Panc1 (cell line): ENCODE data around the gene HTT. TPM values are rescaled to one million over a fixed set of nuclear protein-coding genes. Genes with fewer than 3 reads are reported as not detected.
A peak's percentile ranks its signal among the peaks of the same experiment; 100 is the strongest.

Experiments
- ATAC-seq: fragments of 200-7000 bp; cut with Tn5 transposase; 2 replicates; pipeline ENCODE4 v1.9.1; 2020; ENCODE audit warnings: mild to moderate bottlenecking, moderate library complexity
- BruUV-seq: library from RNA; stranded (reverse); fragments of 400-500 nt; replicated peaks from 2 replicates; lab custom pipeline; 2021; lab: Mats Ljungman, UMichigan
- CTCF ChIA-PET: fragments of 300-600 bp; sonication (Branson Sonifier 250); formaldehyde crosslinking; loops from one replicate; lab custom pipeline; 2022; ENCODE audit warnings: antibody characterized with exemption; lab: Charles Lee
- POLR2A ChIA-PET: fragments of 300-600 bp; sonication (Branson Sonifier 250); formaldehyde crosslinking; loops from one replicate; lab custom pipeline; 2022; ENCODE audit warnings: antibody characterized with exemption; lab: Charles Lee
- DNase-seq: peaks from one replicate; pipeline ENCODE4 v3.0.0-alpha.2; 2010; ENCODE audit warnings: low read depth, low spot score
- H3K27ac ChIP-seq: 2 replicates; pipeline ENCODE4 v1.5.1; 2011; ENCODE audit warnings: mild to moderate bottlenecking, low read length, inconsistent platforms
- H3K27me3 ChIP-seq: fragments of 200-500 bp; sonication (Bioruptor generic); 2 replicates; pipeline ENCODE4 v1.6.0; 2014; ENCODE audit warnings: low read length, inconsistent platforms; ENCODE audit not compliant: control insufficient read depth, insufficient read depth
- H3K36me3 ChIP-seq: fragments of 200-500 bp; sonication (Bioruptor generic); 2 replicates; pipeline ENCODE4 v1.5.1; 2014; ENCODE audit warnings: inconsistent platforms, mild to moderate bottlenecking, low read length, moderate library complexity; ENCODE audit not compliant: control insufficient read depth, insufficient read depth
- H3K4me1 ChIP-seq: 2 replicates; pipeline ENCODE4 v1.5.1; 2011; ENCODE audit warnings: inconsistent platforms, mild to moderate bottlenecking, low read length, moderate library complexity; ENCODE audit not compliant: control insufficient read depth, insufficient read depth
- H3K4me3 ChIP-seq, 2 experiments: 2 replicates each; pipeline ENCODE4 v1.5.1; 2011 to 2012; ENCODE audit warnings: low read depth in 2 of 2, low read length in 2 of 2, mild to moderate bottlenecking in 2 of 2, inconsistent platforms in 1 of 2, moderate library complexity in 1 of 2
- H3K9me3 ChIP-seq: fragments of 200-500 bp; sonication (Bioruptor generic); 2 replicates; pipeline ENCODE4 v1.5.1; 2014; ENCODE audit warnings: low read depth, mild to moderate bottlenecking, inconsistent platforms, low read length, moderate library complexity; ENCODE audit not compliant: control insufficient read depth, insufficient read depth
- POLR2AphosphoS5 ChIP-seq: IDR thresholded peaks from 2 replicates; pipeline ENCODE4 v1.6.1; 2012; ENCODE audit warnings: mild to moderate bottlenecking, low read depth, low read length, moderate library complexity
- SIN3A ChIP-seq: IDR thresholded peaks from 2 replicates; pipeline ENCODE4 v1.6.1; 2012; ENCODE audit warnings: low read depth, mild to moderate bottlenecking, low read length, moderate library complexity, borderline replicate concordance; ENCODE audit not compliant: insufficient read depth
- TCF7L2 ChIP-seq: IDR thresholded peaks from 2 replicates; pipeline ENCODE4 v1.6.1; 2011; ENCODE audit warnings: mild to moderate bottlenecking, low read depth, low read length, inconsistent platforms
- in situ Hi-C: cut with HindIII; loops from 2 replicates; pipeline ENCODE4 v1.10.0; 2016; ENCODE audit warnings: low sequenced_read_pairs, low pct_unique_long_range_greater_than_20kb
- intact Hi-C: fragments of 100-400 bp; cut with micrococcal nuclease; formaldehyde crosslinking; loops from one replicate; pipeline ENCODE4 v1.10.0; 2022; ENCODE audit not compliant: unreplicated experiment
- total RNA-seq: library from RNA; stranded (reverse); gene quantifications from one replicate; pipeline ENCODE4 v1.2.1, GENCODE V29; 2021; ENCODE audit not compliant: unreplicated experiment
- TF ChIP-seq, protein P1 (sequence below): fragments of 450-650 bp; IDR thresholded peaks from 2 replicates; pipeline ENCODE4 v1.5.1; 2017; ENCODE audit warnings: mild to moderate bottlenecking
- TF ChIP-seq, protein P2 (sequence below), 2 experiments: IDR thresholded peaks; 2 replicates each; pipeline ENCODE4 v1.6.1; 2011 to 2012; ENCODE audit warnings: low read depth in 2 of 2, control low read depth in 1 of 2, low read length in 1 of 2, mild to moderate bottlenecking in 1 of 2, moderate library complexity in 1 of 2; ENCODE audit not compliant: insufficient read depth in 1 of 2

HTT gene
- total RNA-seq, 1 experiment from 2014 or later: 24.7 TPM

DNA sequence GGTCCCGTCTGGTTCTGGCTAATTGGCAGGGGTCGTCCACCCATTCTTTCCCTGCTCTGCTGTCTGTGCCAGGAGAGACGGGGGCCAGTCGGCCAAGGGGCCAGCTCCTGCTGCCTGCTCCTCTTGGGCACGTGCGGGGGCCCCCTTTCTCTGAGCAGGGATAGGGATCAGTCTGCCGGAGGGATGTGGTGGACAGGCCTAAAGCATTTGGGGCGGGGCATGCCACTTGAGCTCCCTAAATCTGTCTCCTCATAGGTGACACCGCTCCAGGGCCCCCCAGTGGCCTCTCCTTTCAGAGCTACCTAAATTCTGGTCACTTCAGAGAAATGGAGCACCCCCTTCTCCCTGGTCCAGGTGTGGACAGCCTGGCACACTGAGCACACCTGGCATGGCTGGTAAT is 170.3 kb downstream of the HTT start:
- no TSS peak for BruUV-seq
- intact Hi-C loops: no loop called here

DNA sequence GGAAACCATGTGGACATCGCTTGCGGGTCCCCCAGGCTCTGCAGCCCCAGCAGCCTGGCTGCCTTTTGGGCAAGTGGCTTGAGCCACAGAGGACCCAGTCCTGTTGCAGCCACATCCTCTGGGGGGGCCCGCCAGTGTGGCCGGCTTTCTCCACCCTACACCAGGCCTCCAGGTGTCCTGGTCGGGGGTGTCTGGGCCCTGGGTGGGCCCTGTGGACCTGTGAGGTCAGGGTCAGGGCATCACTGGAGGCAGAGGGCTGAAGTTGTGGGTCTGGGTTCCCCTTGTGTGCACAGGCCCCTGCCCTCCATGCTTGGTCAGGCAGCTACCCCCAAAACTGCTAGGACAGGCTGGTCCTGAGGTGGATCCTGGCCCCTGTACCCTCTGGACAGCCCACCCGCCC is 171.2 kb downstream of the HTT start:
- Histone ChIP-seq H3K4me3 (no peak overlapping the region), H3K27ac (no peak overlapping the region), H3K4me1 (no peaks in the 10 kb centered on the region), H3K36me3 (no peaks in the 10 kb centered on the region), H3K27me3 (no peaks in the 10 kb centered on the region), H3K9me3 (no peaks in the 10 kb centered on the region)
- POLR2A ChIA-PET: no interaction called here
- TF ChIP-seq POLR2AphosphoS5 (no peak), SIN3A (no peak), TCF7L2 (no peak)
- in situ Hi-C loops: no loop called here
- DNase-seq (no peak), ATAC-seq (no peak)
- intact Hi-C loops: no loop called here
- CTCF ChIA-PET: no interaction called here
- BruUV-seq: no TSS peak

More for the DNA sequence above, 170.3 kb downstream of the HTT start:
- Histone ChIP-seq H3K36me3 (no peaks in the 10 kb centered on the region), H3K27me3 (no peaks in the 10 kb centered on the region), H3K27ac (no peak overlapping the region), H3K4me1 (no peaks in the 10 kb centered on the region), H3K9me3 (no peaks in the 10 kb centered on the region), H3K4me3 (no peak overlapping the region)
- ChIA-PET POLR2A (no interaction called here), CTCF (no interaction called here)
- DNase-seq: no peak
- TF ChIP-seq, protein P1, sequence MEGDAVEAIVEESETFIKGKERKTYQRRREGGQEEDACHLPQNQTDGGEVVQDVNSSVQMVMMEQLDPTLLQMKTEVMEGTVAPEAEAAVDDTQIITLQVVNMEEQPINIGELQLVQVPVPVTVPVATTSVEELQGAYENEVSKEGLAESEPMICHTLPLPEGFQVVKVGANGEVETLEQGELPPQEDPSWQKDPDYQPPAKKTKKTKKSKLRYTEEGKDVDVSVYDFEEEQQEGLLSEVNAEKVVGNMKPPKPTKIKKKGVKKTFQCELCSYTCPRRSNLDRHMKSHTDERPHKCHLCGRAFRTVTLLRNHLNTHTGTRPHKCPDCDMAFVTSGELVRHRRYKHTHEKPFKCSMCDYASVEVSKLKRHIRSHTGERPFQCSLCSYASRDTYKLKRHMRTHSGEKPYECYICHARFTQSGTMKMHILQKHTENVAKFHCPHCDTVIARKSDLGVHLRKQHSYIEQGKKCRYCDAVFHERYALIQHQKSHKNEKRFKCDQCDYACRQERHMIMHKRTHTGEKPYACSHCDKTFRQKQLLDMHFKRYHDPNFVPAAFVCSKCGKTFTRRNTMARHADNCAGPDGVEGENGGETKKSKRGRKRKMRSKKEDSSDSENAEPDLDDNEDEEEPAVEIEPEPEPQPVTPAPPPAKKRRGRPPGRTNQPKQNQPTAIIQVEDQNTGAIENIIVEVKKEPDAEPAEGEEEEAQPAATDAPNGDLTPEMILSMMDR: no peak
- no peak for TF ChIP-seq TCF7L2
- TF ChIP-seq, protein P2, sequence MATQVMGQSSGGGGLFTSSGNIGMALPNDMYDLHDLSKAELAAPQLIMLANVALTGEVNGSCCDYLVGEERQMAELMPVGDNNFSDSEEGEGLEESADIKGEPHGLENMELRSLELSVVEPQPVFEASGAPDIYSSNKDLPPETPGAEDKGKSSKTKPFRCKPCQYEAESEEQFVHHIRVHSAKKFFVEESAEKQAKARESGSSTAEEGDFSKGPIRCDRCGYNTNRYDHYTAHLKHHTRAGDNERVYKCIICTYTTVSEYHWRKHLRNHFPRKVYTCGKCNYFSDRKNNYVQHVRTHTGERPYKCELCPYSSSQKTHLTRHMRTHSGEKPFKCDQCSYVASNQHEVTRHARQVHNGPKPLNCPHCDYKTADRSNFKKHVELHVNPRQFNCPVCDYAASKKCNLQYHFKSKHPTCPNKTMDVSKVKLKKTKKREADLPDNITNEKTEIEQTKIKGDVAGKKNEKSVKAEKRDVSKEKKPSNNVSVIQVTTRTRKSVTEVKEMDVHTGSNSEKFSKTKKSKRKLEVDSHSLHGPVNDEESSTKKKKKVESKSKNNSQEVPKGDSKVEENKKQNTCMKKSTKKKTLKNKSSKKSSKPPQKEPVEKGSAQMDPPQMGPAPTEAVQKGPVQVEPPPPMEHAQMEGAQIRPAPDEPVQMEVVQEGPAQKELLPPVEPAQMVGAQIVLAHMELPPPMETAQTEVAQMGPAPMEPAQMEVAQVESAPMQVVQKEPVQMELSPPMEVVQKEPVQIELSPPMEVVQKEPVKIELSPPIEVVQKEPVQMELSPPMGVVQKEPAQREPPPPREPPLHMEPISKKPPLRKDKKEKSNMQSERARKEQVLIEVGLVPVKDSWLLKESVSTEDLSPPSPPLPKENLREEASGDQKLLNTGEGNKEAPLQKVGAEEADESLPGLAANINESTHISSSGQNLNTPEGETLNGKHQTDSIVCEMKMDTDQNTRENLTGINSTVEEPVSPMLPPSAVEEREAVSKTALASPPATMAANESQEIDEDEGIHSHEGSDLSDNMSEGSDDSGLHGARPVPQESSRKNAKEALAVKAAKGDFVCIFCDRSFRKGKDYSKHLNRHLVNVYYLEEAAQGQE (IDR thresholded peaks at IDR 0.05; ENCODE audit: insufficient read depth in 1 of 2, low read depth in 2 of 2, low read length in 1 of 2): no peak
- no peak for TF ChIP-seq POLR2AphosphoS5
- TF ChIP-seq SIN3A: no peak
- in situ Hi-C loops: no loop called here
- ATAC-seq: no peak

DNA sequence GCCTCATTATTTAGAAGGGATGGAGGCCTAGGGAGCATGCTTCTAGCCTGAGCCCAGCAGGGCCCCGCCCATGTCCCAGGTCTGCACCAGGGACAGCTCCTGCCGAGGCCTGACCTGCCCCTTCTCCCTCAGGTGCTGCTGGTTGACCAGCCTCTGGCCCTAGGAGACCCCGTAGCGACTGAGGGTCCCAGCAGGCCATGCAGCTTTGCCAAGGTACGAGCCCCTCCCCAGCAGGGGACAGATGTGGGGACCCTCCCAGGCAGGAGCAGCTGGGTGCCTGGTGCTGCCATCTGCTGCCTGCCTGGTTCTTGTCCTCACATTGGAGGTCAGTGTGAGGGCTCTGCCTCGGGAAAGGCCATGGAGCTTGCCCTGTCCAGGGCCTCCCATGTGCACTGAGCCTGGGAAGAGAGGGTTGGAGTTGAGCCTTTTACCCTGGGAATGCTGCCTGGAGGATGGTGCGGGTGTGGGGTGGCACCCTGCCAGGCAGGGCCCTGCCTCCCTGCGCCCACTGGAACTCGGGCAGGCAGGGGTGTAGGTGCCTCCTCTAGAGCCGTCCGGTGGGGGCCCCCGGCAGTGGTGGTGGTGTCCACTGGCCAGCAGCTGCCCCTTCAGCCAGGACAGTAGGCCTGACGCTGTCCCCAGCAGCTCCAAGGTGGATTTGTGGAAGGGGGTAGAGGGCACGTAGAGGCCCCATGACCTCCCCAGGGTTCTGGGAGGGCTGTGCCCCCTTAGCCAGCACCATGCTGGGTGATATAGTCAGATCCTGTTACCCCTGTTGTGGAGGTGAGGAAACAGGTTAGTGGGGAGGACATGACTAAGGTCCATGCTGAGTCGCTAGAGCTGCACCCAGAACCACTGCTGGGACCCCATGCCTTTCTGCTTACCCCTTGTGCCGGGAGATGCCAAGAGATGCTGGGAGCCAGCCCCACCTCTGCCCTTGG is 172.2 kb downstream of the HTT start:
- in situ Hi-C loops: no loop called here
- no TSS peak for BruUV-seq

More for the DNA sequence above, 172.2 kb downstream of the HTT start:
- ChIA-PET CTCF (no interaction called here), POLR2A (no interaction called here)
- no peak overlapping the region for H3K27ac ChIP-seq
- intact Hi-C loops: no loop called here
- DNase-seq (no peak), ATAC-seq (peak; percentile 44; the same call in 1 of the 2 replicates)
- H3K4me3 ChIP-seq: no peak overlapping the region
- no peaks in the 10 kb centered on the region for H3K9me3 ChIP-seq
- no peaks in the 10 kb centered on the region for H3K4me1 ChIP-seq
- no peaks in the 10 kb centered on the region for H3K27me3 ChIP-seq
- TF ChIP-seq, protein P2 (IDR thresholded peaks at IDR 0.05; ENCODE audit: insufficient read depth in 1 of 2, low read depth in 2 of 2, low read length in 1 of 2): peak; percentile 49 to 54; a peak in 2 of 4 replicates
- no peak for TF ChIP-seq TCF7L2
- TF ChIP-seq, protein P1: no peak; the same call in 1 of the 2 replicates
- TF ChIP-seq SIN3A: no peak
- H3K36me3 ChIP-seq: no peaks in the 10 kb centered on the region
